HG03439 (cell line): ENCODE measurements around the gene CLEC7A.
A peak's percentile ranks its signal among the peaks of the same experiment; 100 is the strongest.

Experiments used
- ATAC-seq: cut with Tn5 transposase; IDR thresholded peaks from one replicate; pipeline ENCODE4 v1.9.1; 2021; ENCODE audit warnings: mild to moderate bottlenecking, moderate library complexity; ENCODE audit not compliant: unreplicated experiment

Gene CLEC7A

GRCh38 chr12:10130042-10130441 is at the start of gene CLEC7A:
TSS of gene CLEC7A (minus strand) at chr12:10130199. CDS start at chr12:10130082, 117 bp downstream.
- peak; percentile 83 for ATAC-seq

- no peak for ATAC-seq
Measured at GRCh38 chr12:10179776-10180181, 49.8 kb upstream of the CLEC7A start.

- no peak for ATAC-seq
Measured at GRCh38 chr12:10178821-10179220, 48.8 kb upstream of the CLEC7A start, which contains the start of gene TMEM52B. TSS of gene TMEM52B (plus strand) at chr12:10179032. CDS start at chr12:10179575, 543 bp downstream.

- no peak for ATAC-seq
Measured at GRCh38 chr12:10175846-10176636, 46.0 kb upstream of the CLEC7A start.

GRCh38 chr12:10174986-10175614 is 45.1 kb upstream of the CLEC7A start:
- no peak for ATAC-seq

GRCh38 chr12:10171973-10172728 is 42.2 kb upstream of the CLEC7A start, which contains the start of gene OLR1:
TSS of gene OLR1 (minus strand) at chr12:10172132. CDS start at chr12:10172077, 55 bp downstream.
- no peak for ATAC-seq

GRCh38 chr12:10170216-10170615 is 40.2 kb upstream of the CLEC7A start:
- ATAC-seq, result no peak

- no peak for ATAC-seq
Measured at GRCh38 chr12:10169104-10169503, 39.1 kb upstream of the CLEC7A start.

- ATAC-seq, result no peak
Measured at GRCh38 chr12:10167599-10167998, 37.6 kb upstream of the CLEC7A start.

GRCh38 chr12:10165421-10165820 is 35.4 kb upstream of the CLEC7A start:
- no peak for ATAC-seq

GRCh38 chr12:10163084-10163483 is 33.1 kb upstream of the CLEC7A start:
- no peak for ATAC-seq

- no peak for ATAC-seq
Measured at GRCh38 chr12:10160617-10161385, 30.8 kb upstream of the CLEC7A start.

GRCh38 chr12:10159280-10159679 is 29.3 kb upstream of the CLEC7A start:
- ATAC-seq, result no peak

GRCh38 chr12:10158406-10158805 is 28.4 kb upstream of the CLEC7A start:
- ATAC-seq, result no peak

- no peak for ATAC-seq
Measured at GRCh38 chr12:10155966-10156365, 26.0 kb upstream of the CLEC7A start.

GRCh38 chr12:10154145-10154496 is 24.1 kb upstream of the CLEC7A start:
- ATAC-seq, result no peak

GRCh38 chr12:10153271-10154144 is 23.5 kb upstream of the CLEC7A start:
- ATAC-seq, result peak; percentile 72

GRCh38 chr12:10151621-10152020 is 21.6 kb upstream of the CLEC7A start:
- ATAC-seq, result no peak

GRCh38 chr12:10147714-10148403 is 17.9 kb upstream of the CLEC7A start:
- ATAC-seq, result peak; percentile 77
